GM23338 (cell line): ENCODE results near the gene MAP1LC3A. TPM values are rescaled to one million over a fixed set of nuclear protein-coding genes. Genes with fewer than 3 reads are reported as not detected.

Source experiments
- NANOG ChIP-seq: IDR thresholded peaks from 2 replicates; pipeline ENCODE4 v1.6.1; 2016; ENCODE audit warnings: antibody characterized with exemption, borderline replicate concordance
- ZNF114 ChIP-seq: fragments of 250-450 bp; sonication (Bioruptor Pico); IDR thresholded peaks from 2 replicates; pipeline ENCODE4 v1.5.0; 2020; ENCODE audit warnings: mild to moderate bottlenecking, moderate library complexity
- ZNF331 ChIP-seq: fragments of 250-450 bp; sonication (Bioruptor Pico); IDR thresholded peaks from 2 replicates; pipeline ENCODE4 v1.5.0; 2020; ENCODE audit warnings: low read depth, mild to moderate bottlenecking, moderate library complexity
- polyA plus RNA-seq: library from polyadenylated mRNA; unstranded; fragments of >200 nt; fragmentation: Nextera tagmentation; extraction: Ambion mirVana; gene quantifications from 2 replicates; pipeline ENCODE4 v1.2.1, GENCODE V29; 2016
- total RNA-seq: library from RNA; depleted of rRNA; stranded (reverse); fragments of >200 nt; shearing (Covaris generic); gene quantifications from 2 replicates; pipeline ENCODE4 v1.2.3, GENCODE V29; 2014
- TF ChIP-seq, protein P1 (sequence below): fragments of 250-450 bp; sonication (Bioruptor Pico); IDR thresholded peaks from 2 replicates; pipeline ENCODE4 v1.5.0; 2020; ENCODE audit warnings: mild to moderate bottlenecking, moderate library complexity
- TF ChIP-seq, protein P2 (sequence below): IDR thresholded peaks from one replicate; pipeline ENCODE4 v1.6.1; 2018; ENCODE audit warnings: antibody characterized with exemption; ENCODE audit not compliant: unreplicated experiment

Gene MAP1LC3A
- total and polyA plus RNA-seq, 2 experiments from 2014 or later: 15.2 to 15.9 TPM

DNA sequence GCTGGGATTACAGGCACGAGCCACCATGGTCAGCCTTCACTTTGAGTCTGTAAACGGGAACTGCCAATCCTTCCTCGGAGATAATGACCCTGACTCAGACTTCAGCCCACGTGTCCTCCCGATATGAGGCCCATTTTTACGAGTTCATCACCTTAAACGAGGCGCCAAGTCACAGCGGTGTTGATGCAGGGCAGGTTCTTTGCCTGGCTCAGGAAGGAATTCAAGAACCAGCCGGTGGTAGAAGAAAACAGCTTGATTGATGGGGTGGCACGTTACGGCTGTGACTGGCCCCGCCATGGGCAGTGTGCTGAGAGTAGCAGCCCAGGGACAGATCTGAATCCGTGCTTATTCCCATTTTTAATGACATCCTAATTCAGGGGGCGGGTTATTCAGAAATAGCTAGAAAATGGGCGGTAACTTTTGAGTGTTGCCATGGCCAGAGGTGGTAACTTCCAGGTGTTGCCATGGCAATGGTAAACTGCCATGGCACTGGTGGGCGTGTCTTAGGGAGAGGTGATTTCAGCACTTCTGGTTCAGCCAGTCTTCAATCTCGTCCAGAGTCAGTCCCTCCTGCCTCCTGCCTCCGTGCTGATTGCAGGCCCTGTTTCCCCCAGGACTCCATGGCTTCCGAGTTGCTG is 9.1 kb upstream of the MAP1LC3A start (continued):
- TF ChIP-seq, protein P1, sequence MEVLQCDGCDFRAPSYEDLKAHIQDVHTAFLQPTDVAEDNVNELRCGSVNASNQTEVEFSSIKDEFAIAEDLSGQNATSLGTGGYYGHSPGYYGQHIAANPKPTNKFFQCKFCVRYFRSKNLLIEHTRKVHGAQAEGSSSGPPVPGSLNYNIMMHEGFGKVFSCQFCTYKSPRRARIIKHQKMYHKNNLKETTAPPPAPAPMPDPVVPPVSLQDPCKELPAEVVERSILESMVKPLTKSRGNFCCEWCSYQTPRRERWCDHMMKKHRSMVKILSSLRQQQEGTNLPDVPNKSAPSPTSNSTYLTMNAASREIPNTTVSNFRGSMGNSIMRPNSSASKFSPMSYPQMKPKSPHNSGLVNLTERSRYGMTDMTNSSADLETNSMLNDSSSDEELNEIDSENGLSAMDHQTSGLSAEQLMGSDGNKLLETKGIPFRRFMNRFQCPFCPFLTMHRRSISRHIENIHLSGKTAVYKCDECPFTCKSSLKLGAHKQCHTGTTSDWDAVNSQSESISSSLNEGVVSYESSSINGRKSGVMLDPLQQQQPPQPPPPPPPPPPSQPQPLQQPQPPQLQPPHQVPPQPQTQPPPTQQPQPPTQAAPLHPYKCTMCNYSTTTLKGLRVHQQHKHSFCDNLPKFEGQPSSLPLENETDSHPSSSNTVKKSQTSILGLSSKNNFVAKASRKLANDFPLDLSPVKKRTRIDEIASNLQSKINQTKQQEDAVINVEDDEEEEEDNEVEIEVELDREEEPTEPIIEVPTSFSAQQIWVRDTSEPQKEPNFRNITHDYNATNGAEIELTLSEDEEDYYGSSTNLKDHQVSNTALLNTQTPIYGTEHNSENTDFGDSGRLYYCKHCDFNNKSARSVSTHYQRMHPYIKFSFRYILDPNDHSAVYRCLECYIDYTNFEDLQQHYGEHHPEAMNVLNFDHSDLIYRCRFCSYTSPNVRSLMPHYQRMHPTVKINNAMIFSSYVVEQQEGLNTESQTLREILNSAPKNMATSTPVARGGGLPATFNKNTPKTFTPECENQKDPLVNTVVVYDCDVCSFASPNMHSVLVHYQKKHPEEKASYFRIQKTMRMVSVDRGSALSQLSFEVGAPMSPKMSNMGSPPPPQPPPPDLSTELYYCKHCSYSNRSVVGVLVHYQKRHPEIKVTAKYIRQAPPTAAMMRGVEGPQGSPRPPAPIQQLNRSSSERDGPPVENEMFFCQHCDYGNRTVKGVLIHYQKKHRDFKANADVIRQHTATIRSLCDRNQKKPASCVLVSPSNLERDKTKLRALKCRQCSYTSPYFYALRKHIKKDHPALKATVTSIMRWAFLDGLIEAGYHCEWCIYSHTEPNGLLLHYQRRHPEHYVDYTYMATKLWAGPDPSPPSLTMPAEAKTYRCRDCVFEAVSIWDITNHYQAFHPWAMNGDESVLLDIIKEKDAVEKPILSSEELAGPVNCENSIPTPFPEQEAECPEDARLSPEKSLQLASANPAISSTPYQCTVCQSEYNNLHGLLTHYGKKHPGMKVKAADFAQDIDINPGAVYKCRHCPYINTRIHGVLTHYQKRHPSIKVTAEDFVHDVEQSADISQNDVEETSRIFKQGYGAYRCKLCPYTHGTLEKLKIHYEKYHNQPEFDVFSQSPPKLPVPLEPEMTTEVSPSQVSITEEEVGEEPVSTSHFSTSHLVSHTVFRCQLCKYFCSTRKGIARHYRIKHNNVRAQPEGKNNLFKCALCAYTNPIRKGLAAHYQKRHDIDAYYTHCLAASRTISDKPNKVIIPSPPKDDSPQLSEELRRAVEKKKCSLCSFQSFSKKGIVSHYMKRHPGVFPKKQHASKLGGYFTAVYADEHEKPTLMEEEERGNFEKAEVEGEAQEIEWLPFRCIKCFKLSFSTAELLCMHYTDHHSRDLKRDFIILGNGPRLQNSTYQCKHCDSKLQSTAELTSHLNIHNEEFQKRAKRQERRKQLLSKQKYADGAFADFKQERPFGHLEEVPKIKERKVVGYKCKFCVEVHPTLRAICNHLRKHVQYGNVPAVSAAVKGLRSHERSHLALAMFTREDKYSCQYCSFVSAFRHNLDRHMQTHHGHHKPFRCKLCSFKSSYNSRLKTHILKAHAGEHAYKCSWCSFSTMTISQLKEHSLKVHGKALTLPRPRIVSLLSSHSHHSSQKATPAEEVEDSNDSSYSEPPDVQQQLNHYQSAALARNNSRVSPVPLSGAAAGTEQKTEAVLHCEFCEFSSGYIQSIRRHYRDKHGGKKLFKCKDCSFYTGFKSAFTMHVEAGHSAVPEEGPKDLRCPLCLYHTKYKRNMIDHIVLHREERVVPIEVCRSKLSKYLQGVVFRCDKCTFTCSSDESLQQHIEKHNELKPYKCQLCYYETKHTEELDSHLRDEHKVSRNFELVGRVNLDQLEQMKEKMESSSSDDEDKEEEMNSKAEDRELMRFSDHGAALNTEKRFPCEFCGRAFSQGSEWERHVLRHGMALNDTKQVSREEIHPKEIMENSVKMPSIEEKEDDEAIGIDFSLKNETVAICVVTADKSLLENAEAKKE: no peak
- TF ChIP-seq ZNF331 (CRISPR knock-in tag) (no peak), NANOG (no peak), ZNF114 (no peak)
- TF ChIP-seq, protein P2, sequence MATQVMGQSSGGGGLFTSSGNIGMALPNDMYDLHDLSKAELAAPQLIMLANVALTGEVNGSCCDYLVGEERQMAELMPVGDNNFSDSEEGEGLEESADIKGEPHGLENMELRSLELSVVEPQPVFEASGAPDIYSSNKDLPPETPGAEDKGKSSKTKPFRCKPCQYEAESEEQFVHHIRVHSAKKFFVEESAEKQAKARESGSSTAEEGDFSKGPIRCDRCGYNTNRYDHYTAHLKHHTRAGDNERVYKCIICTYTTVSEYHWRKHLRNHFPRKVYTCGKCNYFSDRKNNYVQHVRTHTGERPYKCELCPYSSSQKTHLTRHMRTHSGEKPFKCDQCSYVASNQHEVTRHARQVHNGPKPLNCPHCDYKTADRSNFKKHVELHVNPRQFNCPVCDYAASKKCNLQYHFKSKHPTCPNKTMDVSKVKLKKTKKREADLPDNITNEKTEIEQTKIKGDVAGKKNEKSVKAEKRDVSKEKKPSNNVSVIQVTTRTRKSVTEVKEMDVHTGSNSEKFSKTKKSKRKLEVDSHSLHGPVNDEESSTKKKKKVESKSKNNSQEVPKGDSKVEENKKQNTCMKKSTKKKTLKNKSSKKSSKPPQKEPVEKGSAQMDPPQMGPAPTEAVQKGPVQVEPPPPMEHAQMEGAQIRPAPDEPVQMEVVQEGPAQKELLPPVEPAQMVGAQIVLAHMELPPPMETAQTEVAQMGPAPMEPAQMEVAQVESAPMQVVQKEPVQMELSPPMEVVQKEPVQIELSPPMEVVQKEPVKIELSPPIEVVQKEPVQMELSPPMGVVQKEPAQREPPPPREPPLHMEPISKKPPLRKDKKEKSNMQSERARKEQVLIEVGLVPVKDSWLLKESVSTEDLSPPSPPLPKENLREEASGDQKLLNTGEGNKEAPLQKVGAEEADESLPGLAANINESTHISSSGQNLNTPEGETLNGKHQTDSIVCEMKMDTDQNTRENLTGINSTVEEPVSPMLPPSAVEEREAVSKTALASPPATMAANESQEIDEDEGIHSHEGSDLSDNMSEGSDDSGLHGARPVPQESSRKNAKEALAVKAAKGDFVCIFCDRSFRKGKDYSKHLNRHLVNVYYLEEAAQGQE: no peak
